Naive thymus-derived CD4-positive, alpha-beta T cell (primary cell): ENCODE data around the gene TTC13. TPM values are rescaled to one million over a fixed set of nuclear protein-coding genes. Genes with fewer than 3 reads are reported as not detected.
A peak's percentile ranks its signal among the peaks of the same experiment; 100 is the strongest.

Experiments
- ATAC-seq: fragments of 150-1000 bp; cut with Tn5 transposase; 2 replicates; pipeline ENCODE4 v1.10.0; 2021; ENCODE audit warnings: mild to moderate bottlenecking, moderate library complexity
- CTCF ChIA-PET: fragments of 350-600 bp; sonication (Branson Sonifier 250); formaldehyde crosslinking; loops from one replicate; lab custom pipeline; 2021; ENCODE audit warnings: antibody characterized with exemption; lab: Charles Lee
- POLR2A ChIA-PET: fragments of 350-600 bp; sonication (Branson Sonifier 250); formaldehyde crosslinking; loops from one replicate; lab custom pipeline; 2021; ENCODE audit warnings: antibody characterized with exemption, inconsistent platforms; lab: Charles Lee
- DNase-seq, 9 donors: peaks; one replicate each; pipeline versions ENCODE4 v3.0.0 to v3.0.0-alpha.2; 2020 to 2022; ENCODE audit warnings: mixed read lengths in 1 of 9
- H3K27ac ChIP-seq: one replicate; pipeline ENCODE4 v1.7.0; 2013; ENCODE audit warnings: mild to moderate bottlenecking, low read depth, low read length, moderate library complexity
- H3K27me3 ChIP-seq, 2 donors: one replicate each; pipeline ENCODE4 v1.7.0; 2013; ENCODE audit warnings: low read length in 2 of 2, mild to moderate bottlenecking in 2 of 2, moderate library complexity in 2 of 2; ENCODE audit not compliant: control insufficient read depth in 2 of 2, insufficient read depth in 2 of 2
- H3K36me3 ChIP-seq, 3 experiments: 1 replicate in 2 of 3; 2 replicates in 1 of 3; pipeline ENCODE4 v1.7.0; 2013; ENCODE audit warnings: low read length in 3 of 3, mild to moderate bottlenecking in 3 of 3, moderate library complexity in 1 of 3; ENCODE audit not compliant: insufficient read depth in 3 of 3, control insufficient read depth in 2 of 3
- H3K4me1 ChIP-seq, 2 donors: one replicate each; pipeline ENCODE4 v1.7.0; 2013; ENCODE audit warnings: low read length in 2 of 2, mild to moderate bottlenecking in 2 of 2, moderate library complexity in 1 of 2; ENCODE audit not compliant: control insufficient read depth in 2 of 2, insufficient read depth in 2 of 2
- H3K4me3 ChIP-seq: 2 replicates; pipeline ENCODE4 v1.7.0; 2013; ENCODE audit warnings: mild to moderate bottlenecking, low read length
- H3K9me3 ChIP-seq, 3 experiments: 1 replicate in 2 of 3; 2 replicates in 1 of 3; pipeline ENCODE4 v1.7.0; 2013; ENCODE audit warnings: low read length in 3 of 3; ENCODE audit not compliant: control insufficient read depth in 2 of 3
- H3K27ac Mint-ChIP-seq, 9 donors: one replicate each; pipeline ENCODE4 v1.8.0; 2020 to 2022; ENCODE audit warnings: mixed read lengths in 9 of 9, mild to moderate bottlenecking in 8 of 9, moderate library complexity in 5 of 9, inconsistent platforms in 2 of 9
- H3K27me3 Mint-ChIP-seq, 5 donors: one replicate each; pipeline ENCODE4 v1.8.0; 2021 to 2022; ENCODE audit warnings: mixed read lengths in 5 of 5, mild to moderate bottlenecking in 1 of 5
- H3K36me3 Mint-ChIP-seq, 5 donors: one replicate each; pipeline ENCODE4 v1.8.0; 2020 to 2022; ENCODE audit warnings: mixed read lengths in 5 of 5, mild to moderate bottlenecking in 3 of 5, inconsistent platforms in 1 of 5
- H3K4me1 Mint-ChIP-seq, 7 donors: one replicate each; pipeline ENCODE4 v1.8.0; 2020 to 2022; ENCODE audit warnings: mixed read lengths in 7 of 7, mild to moderate bottlenecking in 3 of 7, inconsistent platforms in 1 of 7
- H3K4me3 Mint-ChIP-seq, 10 donors: one replicate each; pipeline ENCODE4 v1.8.0; 2020 to 2022; ENCODE audit warnings: mild to moderate bottlenecking in 10 of 10, mixed read lengths in 10 of 10, moderate library complexity in 6 of 10, inconsistent platforms in 2 of 10
- H3K9me3 Mint-ChIP-seq, 11 donors: one replicate each; pipeline ENCODE4 v1.8.0; 2020 to 2022; ENCODE audit warnings: mixed read lengths in 11 of 11, mild to moderate bottlenecking in 4 of 11, inconsistent platforms in 1 of 11, moderate library complexity in 1 of 11
- intact Hi-C, 2 donors: fragments of 100-400 bp; cut with micrococcal nuclease; formaldehyde crosslinking; loops; one replicate each; pipeline ENCODE4 v1.15.1; 2023
- polyA plus RNA-seq, 2 donors: library from polyadenylated mRNA; unstranded; fragments of 300-500 nt; fragmentation: Illumina TruSeq; gene quantifications; one replicate each; pipeline ENCODE4 v1.2.3, GENCODE V29; 2021
- total RNA-seq, 6 experiments: library from RNA in 5 of 6; stranded (reverse) in 5 of 6; gene quantifications; 1 replicate in 5 of 6; 2 replicates in 1 of 6; pipeline ENCODE4 v1.2.3 and lab custom pipeline; 2021 to 2026

Gene TTC13
- total and polyA plus RNA-seq, 7 experiments from 2014 or later, result 9.9 to 54.6 (median 33.8) TPM

- Mint-ChIP-seq H3K4me1 (peaks cover 13 to 37% (median 25%) of the 10 kb centered on the region in 7 donors), H3K27ac (no peak overlapping the region)
- POLR2A ChIA-PET, result no interaction called here
These were observed 5.2 kb upstream of the TTC13 start for GRCh38 chr1:230983811-230984210.

GRCh38 chr1:230982696-230983095 is 4.0 kb upstream of the TTC13 start:
- ChIA-PET POLR2A (no interaction called here), CTCF (no interaction called here)
- peaks cover 0 to 10% (median 0%) of the 10 kb centered on the region in 3 experiments for H3K36me3 ChIP-seq
- no peaks in the 10 kb centered on the region for H3K27me3 Mint-ChIP-seq
- DNase-seq (no peak), ATAC-seq (no peak)
- peaks cover 9 to 10% of the 10 kb centered on the region in 2 donors for H3K4me1 ChIP-seq
- no peaks in the 10 kb centered on the region for H3K9me3 ChIP-seq
- intact Hi-C loops, result no loop called here
- H3K4me3 ChIP-seq, result no peak overlapping the region
- H3K36me3 Mint-ChIP-seq, result peaks cover 0 to 6% (median 5%) of the 10 kb centered on the region in 5 donors
- H3K27ac ChIP-seq, result no peak overlapping the region
- H3K9me3 Mint-ChIP-seq, result no peaks in the 10 kb centered on the region
- peaks cover 13 to 35% (median 25%) of the 10 kb centered on the region in 7 donors for H3K4me1 Mint-ChIP-seq
- H3K27me3 ChIP-seq, result no peaks in the 10 kb centered on the region
- H3K4me3 Mint-ChIP-seq, result no peak overlapping the region
- no peak overlapping the region for H3K27ac Mint-ChIP-seq

More at GRCh38 chr1:230983811-230984210, 5.2 kb upstream of the TTC13 start:
- no peaks in the 10 kb centered on the region for H3K27me3 Mint-ChIP-seq
- intact Hi-C loops, result no loop called here
- Histone ChIP-seq H3K36me3 (peaks cover 0 to 10% (median 0%) of the 10 kb centered on the region in 3 experiments), H3K4me3 (no peak overlapping the region), H3K27me3 (no peaks in the 10 kb centered on the region), H3K9me3 (no peaks in the 10 kb centered on the region), H3K27ac (no peak overlapping the region), H3K4me1 (peaks cover 9 to 10% of the 10 kb centered on the region in 2 donors)
- DNase-seq, result no peak
- no peak overlapping the region for H3K4me3 Mint-ChIP-seq
- CTCF ChIA-PET, result no interaction called here
- no peak for ATAC-seq
- peaks cover 0 to 9% (median 7%) of the 10 kb centered on the region in 5 donors for H3K36me3 Mint-ChIP-seq
- no peaks in the 10 kb centered on the region for H3K9me3 Mint-ChIP-seq

DNA sequence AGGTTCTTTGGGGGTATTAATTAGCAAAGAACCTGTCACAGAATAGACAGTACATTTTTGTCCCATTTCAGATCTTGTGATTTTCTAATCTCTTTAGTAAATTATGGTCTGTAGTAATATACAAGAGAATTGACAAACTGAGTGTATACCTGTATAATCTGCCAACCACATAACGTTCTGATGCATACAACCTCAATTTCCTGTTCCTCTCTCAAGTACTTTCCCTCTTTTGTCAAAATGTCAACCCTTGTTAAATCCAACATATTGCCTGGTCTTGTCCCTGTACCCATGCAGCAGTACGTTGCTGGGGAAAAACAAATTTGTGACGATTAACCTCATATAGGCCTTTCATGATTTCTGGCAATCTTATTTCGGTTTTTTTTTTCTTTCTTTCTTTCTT is 1.3 kb upstream of the TTC13 start:
- peak overlapping the region; percentile 71 for H3K4me3 ChIP-seq
- no peaks in the 10 kb centered on the region for H3K27me3 Mint-ChIP-seq
- no peaks in the 10 kb centered on the region for H3K9me3 ChIP-seq
- ATAC-seq (no peak), DNase-seq (peak in 4 of 9 donors; percentile 9 to 34 (median 28))
- peaks cover 0 to 15% (median 4%) of the 10 kb centered on the region in 5 donors for H3K36me3 Mint-ChIP-seq
- no peaks in the 10 kb centered on the region for H3K9me3 Mint-ChIP-seq
- peak overlapping the region in 6 of 10 donors; percentile 94 to 99 (median 96) for H3K4me3 Mint-ChIP-seq
- POLR2A ChIA-PET, result interaction anchor here (1.4 to 2.7 kb wide), 2 partner anchors 8 to 60 kb away, joined by 4 to 12 read pairs; partner anchors contain the start of gene FAM89A
- peaks cover 34 to 54% (median 41%) of the 10 kb centered on the region in 7 donors for H3K4me1 Mint-ChIP-seq
- H3K27ac ChIP-seq, result peak overlapping the region; percentile 82
- H3K36me3 ChIP-seq, result peaks cover 0 to 17% (median 0%) of the 10 kb centered on the region in 3 experiments
- CTCF ChIA-PET, result interaction anchor here (0.6 to 1.6 kb wide), 4 partner anchors 10 to 882 kb away, joined by 3 to 10 read pairs (median 4); no protein-coding TSS in a partner anchor
- H3K27ac Mint-ChIP-seq, result peak overlapping the region in 6 of 9 donors; percentile 83 to 99 (median 94)
- intact Hi-C loops, result loop anchor here (1.0 to 10.0 kb wide), 20 partner anchors 9 to 1635 kb away; partner anchors contain the start of genes CCSAP (in 2 of the 2), COG2 (in 2 of the 2), TSNAX (in 2 of the 2) and C1orf198 (in 1 of the 2)
- peaks cover 26 to 28% of the 10 kb centered on the region in 2 donors for H3K4me1 ChIP-seq
- no peaks in the 10 kb centered on the region for H3K27me3 ChIP-seq

- H3K4me1 Mint-ChIP-seq, result peaks cover 34 to 52% (median 43%) of the 10 kb centered on the region in 7 donors
- ChIA-PET POLR2A (interaction anchor here (0.6 to 2.7 kb wide), 6 partner anchors 10 to 549 kb away, joined by 3 to 12 read pairs (median 4); partner anchors contain the start of genes FAM89A and TSNAX), CTCF (interaction anchor here (0.6 to 1.6 kb wide), 11 partner anchors 10 to 881 kb away, joined by 3 to 10 read pairs (median 3); no protein-coding TSS in a partner anchor)
- H3K4me3 Mint-ChIP-seq, result peak overlapping the region in 6 of 10 donors; percentile 94 to 99 (median 96)
- H3K27me3 Mint-ChIP-seq, result no peaks in the 10 kb centered on the region
- ATAC-seq, result no peak
- Histone ChIP-seq H3K27me3 (no peaks in the 10 kb centered on the region), H3K4me1 (peaks cover 28 to 33% of the 10 kb centered on the region in 2 donors), H3K4me3 (peak overlapping the region; percentile 71), H3K9me3 (no peaks in the 10 kb centered on the region), H3K27ac (peak overlapping the region; percentile 82), H3K36me3 (peaks cover 0 to 17% (median 0%) of the 10 kb centered on the region in 3 experiments)
- intact Hi-C loops, result loop anchor here (1.0 to 10.0 kb wide), 20 partner anchors 8 to 1635 kb away; partner anchors contain the start of genes CCSAP (in 2 of the 2), COG2 (in 2 of the 2), TSNAX (in 2 of the 2) and C1orf198 (in 1 of the 2)
- no peaks in the 10 kb centered on the region for H3K9me3 Mint-ChIP-seq
- H3K36me3 Mint-ChIP-seq, result peaks cover 0 to 18% (median 4%) of the 10 kb centered on the region in 5 donors
- H3K27ac Mint-ChIP-seq, result peak overlapping the region in 6 of 9 donors; percentile 83 to 99 (median 94)
- no peak for DNase-seq
These were observed 692 bp upstream of the TTC13 start for GRCh38 chr1:230979389-230979716.

GRCh38 chr1:230977761-230978490 is 735 bp downstream of the TTC13 start:
- Mint-ChIP-seq H3K4me1 (peaks cover 37 to 56% (median 47%) of the 10 kb centered on the region in 7 donors), H3K9me3 (no peaks in the 10 kb centered on the region), H3K36me3 (peaks cover 0 to 21% (median 4%) of the 10 kb centered on the region in 5 donors), H3K27me3 (no peaks in the 10 kb centered on the region), H3K27ac (peak overlapping the region; percentile 92 to 99 (median 96)), H3K4me3 (peak overlapping the region in 9 of 10 donors; percentile 83 to 100 (median 96))
- Histone ChIP-seq H3K4me1 (peaks cover 43 to 47% of the 10 kb centered on the region in 2 donors), H3K27ac (peak overlapping the region; percentile 82), H3K27me3 (no peaks in the 10 kb centered on the region), H3K9me3 (no peaks in the 10 kb centered on the region), H3K4me3 (peak overlapping the region; percentile 67), H3K36me3 (peaks cover 0 to 13% (median 0%) of the 10 kb centered on the region in 3 experiments)
- CTCF ChIA-PET, result interaction anchor here (1.0 to 1.6 kb wide), 7 partner anchors 12 to 110 kb away, joined by 3 to 10 read pairs (median 3); partner anchors contain the start of gene C1orf198
- ATAC-seq, result no peak
- DNase-seq, result peak in 4 of 9 donors; percentile 26 to 33 (median 32)
- POLR2A ChIA-PET, result interaction anchor here (0.8 to 2.7 kb wide), 7 partner anchors 8 to 1636 kb away, joined by 3 to 12 read pairs (median 3); partner anchors contain the start of genes FAM89A and TSNAX
- intact Hi-C loops, result loop anchor here (1.0 to 10.0 kb wide), 16 partner anchors 41 to 1633 kb away; partner anchors contain the start of genes C1orf198 (in 2 of the 2), CCSAP (in 2 of the 2), DISC1 (in 1 of the 2) and EGLN1 (in 1 of the 2)
